ENCODE results near the gene ARHGAP29.

Gene ARHGAP29

GRCh38 chr1:94236013-94236491 lies 1.3 kb downstream of the ARHGAP29 start:
- in situ Hi-C loops (cut with MboI; ENCODE audit: low sequenced_read_pairs), result no loop called here

GRCh38 chr1:94235189-94236012 lies 2.0 kb downstream of the ARHGAP29 start:
- in situ Hi-C loops (cut with MboI; ENCODE audit: low sequenced_read_pairs), result no loop called here

- in situ Hi-C loops (cut with MboI; ENCODE audit: low sequenced_read_pairs), result no loop called here
Measured at GRCh38 chr1:94234615-94235014, 2.8 kb downstream of the ARHGAP29 start.

- in situ Hi-C loops (cut with MboI; ENCODE audit: low sequenced_read_pairs), result no loop called here
Measured at GRCh38 chr1:94231746-94232145, 5.6 kb downstream of the ARHGAP29 start.

- in situ Hi-C loops (cut with MboI; ENCODE audit: low sequenced_read_pairs), result no loop called here
Measured at GRCh38 chr1:94230920-94231319, 6.5 kb downstream of the ARHGAP29 start.

GRCh38 chr1:94228640-94229375 lies 8.6 kb downstream of the ARHGAP29 start:
- in situ Hi-C loops (cut with MboI; ENCODE audit: low sequenced_read_pairs), result no loop called here

GRCh38 chr1:94227624-94228023 lies 9.8 kb downstream of the ARHGAP29 start:
- in situ Hi-C loops (cut with MboI; ENCODE audit: low sequenced_read_pairs), result no loop called here

- in situ Hi-C loops (cut with MboI; ENCODE audit: low sequenced_read_pairs), result no loop called here
Measured at GRCh38 chr1:94225845-94226244, 11.5 kb downstream of the ARHGAP29 start.

GRCh38 chr1:94218332-94218731 lies 19.1 kb downstream of the ARHGAP29 start:
- in situ Hi-C loops (cut with MboI; ENCODE audit: low sequenced_read_pairs), result no loop called here

GRCh38 chr1:94215955-94216354 lies 21.4 kb downstream of the ARHGAP29 start:
- in situ Hi-C loops (cut with MboI; ENCODE audit: low sequenced_read_pairs), result no loop called here

- in situ Hi-C loops (cut with MboI; ENCODE audit: low sequenced_read_pairs), result no loop called here
Measured at GRCh38 chr1:94209982-94210381, 27.4 kb downstream of the ARHGAP29 start.

GRCh38 chr1:94209425-94209824 lies 28.0 kb downstream of the ARHGAP29 start:
- in situ Hi-C loops (cut with MboI; ENCODE audit: low sequenced_read_pairs), result no loop called here

- in situ Hi-C loops (cut with MboI; ENCODE audit: low sequenced_read_pairs), result no loop called here
Measured at GRCh38 chr1:94207695-94208094, 29.7 kb downstream of the ARHGAP29 start.

GRCh38 chr1:94205639-94206038 lies 31.7 kb downstream of the ARHGAP29 start:
- in situ Hi-C loops (cut with MboI; ENCODE audit: low sequenced_read_pairs), result no loop called here

GRCh38 chr1:94202241-94202640 lies 35.1 kb downstream of the ARHGAP29 start:
- in situ Hi-C loops (cut with MboI; ENCODE audit: low sequenced_read_pairs), result no loop called here

- in situ Hi-C loops (cut with MboI; ENCODE audit: low sequenced_read_pairs), result no loop called here
Measured at GRCh38 chr1:94199398-94199797, 38.0 kb downstream of the ARHGAP29 start.

GRCh38 chr1:94194079-94194865 lies 43.1 kb downstream of the ARHGAP29 start:
- in situ Hi-C loops (cut with MboI; ENCODE audit: low sequenced_read_pairs), result no loop called here

GRCh38 chr1:94193128-94193527 lies 44.3 kb downstream of the ARHGAP29 start:
- in situ Hi-C loops (cut with MboI; ENCODE audit: low sequenced_read_pairs), result no loop called here

- in situ Hi-C loops (cut with MboI; ENCODE audit: low sequenced_read_pairs), result no loop called here
Measured at GRCh38 chr1:94191216-94191615, 46.2 kb downstream of the ARHGAP29 start.

- in situ Hi-C loops (cut with MboI; ENCODE audit: low sequenced_read_pairs), result no loop called here
Measured at GRCh38 chr1:94186946-94187345, 50.4 kb downstream of the ARHGAP29 start.

GRCh38 chr1:94183197-94183815 lies 54.1 kb downstream of the ARHGAP29 start:
- in situ Hi-C loops (cut with MboI; ENCODE audit: low sequenced_read_pairs), result no loop called here
